Posterior cingulate gyrus (tissue), 11 donors: ENCODE results near the gene PPP6R1.
A peak's percentile ranks its signal among the peaks of the same experiment; 100 is the strongest.

Experiments used
- DNase-seq, 10 donors: peaks; one replicate each; pipeline versions ENCODE4 v3.0.0 to v3.0.0-alpha.2; 2020 to 2021; ENCODE audit warnings: mixed read lengths in 3 of 10
- intact Hi-C: fragments of 100-400 bp; cut with DNase I; formaldehyde crosslinking; loops from one replicate; pipeline ENCODE4 v1.15.1; 2023

Gene PPP6R1

GRCh38 chr19:55262359-55262758 is 3.5 kb upstream of the PPP6R1 start:
- DNase-seq, result peak in 1 of 10 donors; percentile 67
- intact Hi-C loops, result no loop called here

GRCh38 chr19:55261671-55262126 is 2.9 kb upstream of the PPP6R1 start:
- peak in 1 of 10 donors; percentile 79 for DNase-seq

GRCh38 chr19:55259540-55260210 is 858 bp upstream of the PPP6R1 start:
- intact Hi-C loops, result loop anchor here (2.0 kb wide), 1 partner anchor 43 kb away; no protein-coding TSS in a partner anchor
- DNase-seq, result peak in 1 of 10 donors; percentile 79

More at GRCh38 chr19:55261671-55262126, 2.9 kb upstream of the PPP6R1 start:
- intact Hi-C loops, result no loop called here

GRCh38 chr19:55258476-55258827 is 365 bp downstream of the PPP6R1 start:
- intact Hi-C loops, result loop anchor here (2.0 kb wide), 1 partner anchor 42 kb away; no protein-coding TSS in a partner anchor
- DNase-seq, result peak in 3 of 10 donors; percentile 16 to 87 (median 82)

DNA sequence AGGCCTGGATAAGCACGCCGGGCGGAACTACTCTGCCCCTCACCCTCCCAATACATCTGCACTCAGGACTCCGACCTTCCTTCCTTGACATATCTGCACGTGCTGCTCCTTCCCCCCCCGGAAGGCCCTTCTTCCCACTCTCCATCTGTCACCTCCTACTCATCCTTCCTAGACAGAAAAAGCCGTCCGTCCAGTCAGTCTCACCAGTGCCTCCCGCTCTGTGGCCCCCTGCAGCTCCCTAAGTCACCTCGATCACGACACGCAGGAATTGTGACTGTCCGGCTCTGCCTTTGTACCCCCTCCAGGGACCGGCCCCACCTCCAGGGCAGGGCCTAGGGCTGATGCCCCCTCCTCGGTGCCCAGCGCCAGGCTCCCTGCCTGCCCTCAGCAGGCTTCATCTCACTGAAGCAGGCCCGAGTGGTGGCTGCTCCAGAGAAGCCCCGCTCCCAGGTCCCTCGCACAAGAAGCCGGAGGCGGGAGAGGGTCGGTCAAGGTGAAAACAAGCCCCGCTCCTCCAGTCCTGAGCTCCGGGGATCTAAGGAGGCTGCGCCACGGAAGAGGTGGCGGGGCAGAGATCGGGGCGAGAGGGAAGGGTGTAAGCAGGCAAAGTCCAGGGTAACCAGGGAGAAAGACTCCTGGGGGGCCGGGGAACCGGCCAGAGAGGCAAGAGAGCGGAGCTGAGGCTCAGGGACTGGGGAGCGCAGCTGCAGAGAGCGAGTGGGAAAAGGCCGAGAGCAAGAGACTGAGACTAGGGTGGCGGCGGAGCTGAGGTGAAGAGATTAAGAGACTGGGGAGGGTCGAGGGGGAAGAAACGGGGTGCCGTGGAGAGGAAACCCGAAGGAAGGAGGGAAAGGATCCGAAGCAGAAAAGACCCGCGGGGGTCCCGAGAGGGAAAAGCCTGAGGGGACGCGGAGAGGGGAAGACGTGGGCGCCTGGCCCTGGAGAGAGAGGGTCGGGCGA is 1.1 kb downstream of the PPP6R1 start:
- intact Hi-C loops, result loop anchor here (1.0 to 2.0 kb wide), 2 partner anchors 22 to 41 kb away; no protein-coding TSS in a partner anchor
- DNase-seq, result peak in 3 of 10 donors; percentile 67 to 84 (median 79)

DNA sequence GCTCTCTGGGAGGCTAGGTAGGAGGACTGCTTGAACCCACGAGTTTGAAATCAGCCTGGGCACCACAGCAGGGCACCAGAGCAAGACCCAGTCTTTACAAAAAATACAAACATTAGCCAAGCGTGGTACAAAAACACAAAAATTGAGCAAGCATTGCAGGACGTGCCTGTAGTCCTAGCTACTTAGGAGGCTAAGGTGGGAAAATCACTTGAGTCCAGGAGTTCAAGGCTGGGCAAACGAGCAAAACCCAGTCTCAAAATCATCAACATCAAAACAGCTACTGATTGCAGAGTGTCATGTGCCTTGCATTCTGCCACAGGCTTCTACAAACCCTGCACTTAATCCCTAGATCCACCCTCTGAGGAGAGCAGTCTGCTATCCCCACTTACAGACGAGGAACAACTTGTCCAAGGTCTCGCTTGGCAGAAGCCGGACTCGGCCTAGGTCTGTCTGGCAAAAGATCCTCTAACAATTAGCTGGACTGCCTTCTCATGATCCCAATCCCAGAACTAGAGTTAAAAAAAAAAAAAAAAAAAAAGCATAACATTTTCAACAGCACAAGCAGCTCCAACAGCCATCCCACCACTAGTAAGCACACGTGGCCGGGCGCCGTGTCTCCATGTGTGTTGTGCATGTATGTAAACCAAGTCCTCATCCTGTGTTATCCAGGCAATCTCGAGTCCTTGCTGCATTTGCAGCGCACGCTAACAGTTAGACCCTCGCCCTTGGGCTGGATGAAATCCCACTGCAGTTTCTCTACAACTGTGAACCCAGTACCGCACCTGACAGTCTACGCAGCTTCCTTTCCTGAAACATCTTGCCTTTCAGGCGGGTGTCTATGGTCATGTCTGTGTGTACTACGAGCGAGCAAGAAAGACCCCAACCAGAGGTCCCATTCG is 2.0 kb downstream of the PPP6R1 start:
- peak in 3 of 10 donors; percentile 69 to 86 (median 77) for DNase-seq

DNA sequence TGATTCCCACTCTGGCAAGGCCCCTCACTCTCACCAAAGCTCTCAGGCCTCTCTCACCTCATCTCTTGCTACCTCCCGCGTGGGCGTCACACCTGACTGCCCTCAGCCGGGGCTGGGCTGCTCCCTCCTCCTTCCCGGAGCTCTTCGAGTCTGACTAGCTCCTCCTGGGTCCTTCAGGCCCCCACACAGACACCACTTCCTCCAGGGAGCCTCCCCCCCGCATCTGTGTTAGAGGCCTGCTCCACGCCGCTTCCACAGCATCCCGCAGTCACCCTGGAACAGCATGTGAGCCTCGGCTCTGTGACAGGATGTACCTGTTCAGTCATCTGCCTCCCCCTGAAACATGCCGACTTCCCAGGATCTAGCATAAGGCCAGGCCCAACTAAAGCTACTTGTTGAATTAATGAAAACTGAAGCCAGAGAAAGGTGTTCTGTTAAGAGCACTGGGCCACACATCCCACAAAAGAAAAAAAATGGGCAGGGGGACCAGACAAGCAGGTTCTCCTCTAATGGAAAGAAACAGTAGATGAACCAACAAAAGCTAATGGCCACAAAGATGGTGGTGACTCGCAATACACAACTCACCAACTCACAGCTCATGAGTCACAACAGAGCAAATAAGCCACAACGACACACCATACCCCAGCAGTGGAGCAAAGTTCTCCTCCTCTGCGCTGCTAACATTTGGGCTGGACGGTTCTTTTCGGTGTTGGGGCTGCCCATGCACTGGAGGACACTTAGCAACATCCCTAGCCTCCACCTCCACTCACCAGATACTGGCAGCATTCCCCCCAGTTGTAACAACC is 3.0 kb downstream of the PPP6R1 start:
- DNase-seq, result peak in 3 of 10 donors; percentile 74 to 76 (median 75)
- intact Hi-C loops, result no loop called here

More for the DNA sequence above, 2.0 kb downstream of the PPP6R1 start:
- intact Hi-C loops, result loop anchor here (1.0 kb wide), 1 partner anchor 22 kb away; no protein-coding TSS in a partner anchor

DNA sequence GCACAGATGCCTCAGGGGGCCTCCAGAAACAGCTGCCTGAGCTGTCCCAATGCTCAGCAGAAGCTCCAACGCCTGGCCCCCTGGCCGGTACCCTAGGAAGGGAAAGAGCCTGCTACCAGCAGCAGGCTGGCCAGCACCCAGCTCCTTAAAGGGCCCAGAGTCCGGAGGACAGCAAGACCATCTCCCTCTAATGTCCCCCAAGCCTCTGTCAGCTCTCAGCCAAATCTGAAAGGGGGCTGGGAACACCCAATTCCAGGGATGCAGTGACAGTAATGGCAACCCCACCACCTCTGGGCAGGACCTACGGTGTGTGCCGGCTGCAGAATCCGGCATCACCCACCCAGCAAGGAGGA is 4.2 kb downstream of the PPP6R1 start:
- intact Hi-C loops, result no loop called here
- peak in 1 of 10 donors; percentile 27 for DNase-seq

- intact Hi-C loops, result no loop called here
- DNase-seq, result peak in 3 of 10 donors; percentile 66 to 79 (median 75)
These were observed 4.8 kb downstream of the PPP6R1 start for GRCh38 chr19:55253842-55254624.

DNA sequence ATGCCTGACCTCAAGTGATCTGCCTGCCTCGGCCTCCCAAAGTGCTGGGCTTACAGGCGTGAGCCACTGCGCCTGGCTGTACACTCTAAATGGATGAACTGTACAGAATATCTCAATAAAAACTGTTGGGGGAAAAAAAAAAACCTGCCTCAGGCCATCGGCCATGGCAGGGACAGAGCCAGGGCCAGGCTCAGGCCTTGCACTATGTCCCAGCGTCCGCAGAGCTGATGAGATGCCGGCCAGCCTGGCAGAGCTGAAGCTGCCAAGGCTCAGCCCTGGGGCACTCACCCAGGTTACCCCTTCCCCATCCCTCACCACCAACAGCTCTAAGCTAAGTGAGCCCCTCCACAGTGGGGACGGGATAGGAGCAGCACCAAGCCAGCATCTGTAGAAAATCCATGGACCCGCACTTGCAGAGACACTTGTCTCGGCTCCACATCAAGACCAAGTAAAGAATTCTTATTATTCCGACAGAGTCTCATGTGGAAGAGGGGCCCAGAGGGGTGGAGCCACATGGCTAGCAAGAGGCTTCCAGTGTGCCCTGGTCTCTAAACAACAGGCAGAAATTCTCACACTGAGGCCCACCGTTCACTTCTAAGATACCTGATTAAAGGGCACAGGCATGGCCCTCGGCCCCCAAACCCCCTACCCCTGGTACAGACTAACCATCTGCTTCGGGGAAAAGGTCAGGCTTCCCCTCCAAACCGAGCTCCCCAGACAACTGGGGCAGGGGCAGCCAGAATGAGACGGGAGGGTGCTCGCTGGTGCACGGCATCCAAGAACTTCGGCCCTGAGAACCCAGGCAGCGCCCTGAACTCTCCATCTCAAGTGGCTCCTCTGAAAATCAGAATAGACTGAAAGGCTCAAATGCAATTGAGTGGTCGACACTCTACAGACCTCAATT is 5.8 kb downstream of the PPP6R1 start:
- peak in 3 of 10 donors; percentile 46 to 62 (median 55) for DNase-seq
- intact Hi-C loops, result no loop called here

DNA sequence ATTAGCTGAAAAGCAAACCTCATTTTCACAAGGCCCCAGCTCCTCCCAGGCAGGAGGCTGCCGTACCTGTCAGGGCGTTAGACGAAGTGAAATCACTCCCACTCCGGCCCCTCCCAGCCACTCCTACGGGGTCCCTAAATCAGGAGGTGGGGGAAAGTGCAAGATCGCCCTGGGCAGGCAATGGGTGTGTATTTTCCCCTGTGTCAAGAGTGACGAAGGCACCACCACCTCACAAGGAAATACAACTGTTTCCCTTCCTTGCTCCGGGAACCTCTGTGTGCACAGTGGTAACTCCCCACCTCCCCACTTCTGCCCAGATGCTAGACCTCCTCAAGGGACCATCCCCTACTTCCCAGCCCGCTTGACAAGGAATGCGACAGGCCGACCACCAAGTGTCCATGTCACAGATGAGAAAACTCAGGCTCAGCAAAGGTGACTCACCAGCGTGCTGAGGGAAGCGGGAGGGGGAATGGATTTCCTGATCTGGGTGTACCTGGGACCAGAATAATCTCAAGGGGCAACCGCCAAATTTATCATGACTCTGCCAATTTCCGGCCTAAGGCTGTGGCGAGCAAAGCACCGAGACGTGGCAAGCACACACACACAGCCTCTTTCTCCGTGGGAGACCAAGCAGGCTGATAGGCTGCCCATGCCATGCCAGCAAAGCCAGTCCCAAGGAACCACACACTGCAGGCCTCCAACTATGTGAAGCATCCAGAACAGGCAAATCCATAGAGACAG is 7.3 kb downstream of the PPP6R1 start:
- intact Hi-C loops, result no loop called here
- DNase-seq, result peak in 3 of 10 donors; percentile 49 to 73 (median 60)

DNA sequence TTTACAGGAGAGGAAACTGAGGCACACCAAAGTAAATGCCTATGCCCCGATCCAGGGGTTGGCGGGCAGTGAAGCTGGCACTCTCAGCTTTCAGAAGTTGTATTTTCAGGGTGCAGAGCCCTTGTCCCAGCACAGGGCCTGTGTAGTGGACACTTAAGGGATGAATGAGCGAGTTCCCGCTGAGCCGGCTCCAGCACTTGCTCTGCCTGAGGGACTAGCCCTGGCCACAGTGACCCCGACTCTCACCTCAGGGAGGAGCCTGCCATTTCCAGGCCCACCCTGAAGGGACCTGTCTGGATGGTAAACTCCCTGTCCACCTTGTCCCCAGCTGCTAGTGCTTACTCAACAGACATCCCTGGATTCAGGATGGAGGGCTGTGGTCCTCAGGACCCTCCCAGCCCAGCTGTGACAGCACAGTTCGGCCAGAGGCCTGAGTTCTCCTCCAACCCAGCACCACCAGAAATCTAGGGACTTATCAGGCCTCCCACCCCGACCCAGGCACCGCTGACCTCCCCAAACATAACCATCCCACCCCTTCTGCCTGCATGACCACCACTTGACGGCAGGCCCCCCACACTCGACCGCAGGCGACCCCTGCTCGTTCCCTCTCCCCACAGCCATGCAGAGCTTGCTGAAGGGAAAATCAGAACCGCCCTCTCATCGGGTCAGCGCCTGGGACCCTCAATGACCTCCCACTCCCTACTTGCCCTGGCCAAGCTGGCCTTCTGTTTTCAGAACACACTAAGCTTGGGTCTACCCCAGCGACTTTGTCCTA is 8.4 kb downstream of the PPP6R1 start:
- DNase-seq, result peak in 3 of 10 donors; percentile 40 to 74 (median 67)
- intact Hi-C loops, result no loop called here

GRCh38 chr19:55249841-55250240 is 9.0 kb downstream of the PPP6R1 start:
- intact Hi-C loops, result no loop called here
- peak in 3 of 10 donors; percentile 59 to 65 (median 62) for DNase-seq

DNA sequence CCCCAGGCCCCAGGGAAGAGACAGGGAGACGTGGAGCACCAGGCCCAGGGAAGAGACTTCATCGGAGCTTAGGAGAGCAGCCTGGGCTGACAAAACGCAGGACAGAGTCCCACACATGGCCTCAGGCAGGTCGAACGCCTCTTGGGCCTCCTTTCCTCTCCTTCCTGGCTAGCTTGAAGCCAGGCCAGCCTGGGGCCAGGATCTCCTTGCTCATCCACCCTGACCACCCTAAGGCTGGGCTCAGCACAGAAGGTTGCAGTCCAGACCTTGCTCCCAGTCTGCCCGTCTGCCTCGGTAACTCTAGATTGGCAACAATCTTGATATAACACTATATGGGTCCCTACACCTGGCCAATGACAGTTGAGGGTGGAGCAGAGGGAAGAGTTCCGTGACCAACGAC is 10.1 kb downstream of the PPP6R1 start:
- peak in 1 of 10 donors; percentile 39 for DNase-seq
- intact Hi-C loops, result no loop called here

GRCh38 chr19:55248166-55248675 is 10.6 kb downstream of the PPP6R1 start:
- intact Hi-C loops, result no loop called here
- DNase-seq, result peak in 3 of 10 donors; percentile 20 to 59 (median 51)
